Right atrium auricular region (tissue), 2 donors: ENCODE data around the gene PRSS16. TPM values are rescaled to one million over a fixed set of nuclear protein-coding genes. Genes with fewer than 3 reads are reported as not detected.

Experiments
- DNase-seq: peaks from one replicate; pipeline ENCODE4 v3.0.0-alpha.2; 2019; ENCODE audit warnings: low spot score
- H3K27ac ChIP-seq, 2 donors: fragments of 200-600 bp; sonication (generic); 1 replicate in 1 of 2; 2 replicates in 1 of 2; pipeline ENCODE4 v1.5.1; 2016 to 2019
- H3K27me3 ChIP-seq, 2 donors: fragments of 200-600 bp; sonication (generic); one replicate each; pipeline versions ENCODE4 v1.5.1 to v1.6.0; 2017 to 2019
- H3K36me3 ChIP-seq: fragments of 200-600 bp; sonication (generic); one replicate; pipeline ENCODE4 v1.5.1; 2016
- H3K4me1 ChIP-seq, 2 donors: fragments of 200-600 bp; sonication (generic); one replicate each; pipeline versions ENCODE4 v1.5.1 to v1.6.0; 2017 to 2019
- H3K4me3 ChIP-seq, 2 donors: fragments of 200-600 bp; sonication (generic); 1 replicate in 1 of 2; 2 replicates in 1 of 2; pipeline ENCODE4 v1.5.1; 2017 to 2019; ENCODE audit warnings: mild to moderate bottlenecking in 1 of 2, moderate library complexity in 1 of 2
- H3K9me3 ChIP-seq, 2 donors: fragments of 200-600 bp; sonication (generic); one replicate each; pipeline ENCODE4 v1.5.1; 2019
- total RNA-seq, 2 donors: library from RNA; depleted of rRNA; stranded (reverse); fragments of >200 nt; gene quantifications; one replicate each; pipeline ENCODE4 v1.1.0, GENCODE V29; 2016
- TF ChIP-seq, protein P1 (sequence below), 2 donors: fragments of 200-600 bp; sonication (generic); IDR thresholded peaks; one replicate each; pipeline ENCODE4 v1.5.1; 2019; ENCODE audit warnings: antibody characterized with exemption in 2 of 2

Gene PRSS16
- total RNA-seq, 2 donors from 2014 or later, result 1.7 TPM; not detected in 1

DNA sequence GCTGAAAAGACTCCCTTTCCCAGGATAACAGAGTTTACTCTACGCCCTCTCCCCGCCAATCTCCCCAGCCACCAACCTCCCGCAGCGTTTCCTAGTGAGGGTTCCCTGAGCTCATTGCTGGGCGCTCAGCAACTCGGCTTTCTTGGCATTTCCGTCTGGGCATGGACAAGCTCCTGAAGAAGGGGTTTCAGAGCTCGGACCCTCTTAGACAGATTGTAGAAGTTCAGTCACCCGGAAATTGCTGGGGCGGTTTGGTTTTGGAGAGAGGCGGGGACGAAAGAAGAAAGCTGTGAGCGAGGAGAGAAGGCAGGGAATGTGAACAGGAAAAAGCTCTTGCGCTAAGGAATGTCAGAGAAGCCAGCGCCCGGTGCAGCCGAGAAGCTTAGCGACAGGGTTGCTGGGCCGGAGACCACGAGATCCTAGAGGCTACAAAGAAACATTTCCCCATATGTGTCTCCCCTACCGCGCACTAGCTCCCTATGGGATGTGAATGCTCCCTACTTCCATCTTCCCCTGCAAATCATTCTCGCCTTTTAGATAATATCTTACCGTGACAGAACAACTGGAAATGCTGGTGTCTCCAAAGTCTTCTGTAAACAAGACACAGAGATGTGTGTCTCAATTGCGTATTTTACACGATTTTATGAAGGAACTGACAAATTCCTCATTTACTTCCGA lies 48.7 kb downstream of the PRSS16 start:
- TF ChIP-seq, protein P1, sequence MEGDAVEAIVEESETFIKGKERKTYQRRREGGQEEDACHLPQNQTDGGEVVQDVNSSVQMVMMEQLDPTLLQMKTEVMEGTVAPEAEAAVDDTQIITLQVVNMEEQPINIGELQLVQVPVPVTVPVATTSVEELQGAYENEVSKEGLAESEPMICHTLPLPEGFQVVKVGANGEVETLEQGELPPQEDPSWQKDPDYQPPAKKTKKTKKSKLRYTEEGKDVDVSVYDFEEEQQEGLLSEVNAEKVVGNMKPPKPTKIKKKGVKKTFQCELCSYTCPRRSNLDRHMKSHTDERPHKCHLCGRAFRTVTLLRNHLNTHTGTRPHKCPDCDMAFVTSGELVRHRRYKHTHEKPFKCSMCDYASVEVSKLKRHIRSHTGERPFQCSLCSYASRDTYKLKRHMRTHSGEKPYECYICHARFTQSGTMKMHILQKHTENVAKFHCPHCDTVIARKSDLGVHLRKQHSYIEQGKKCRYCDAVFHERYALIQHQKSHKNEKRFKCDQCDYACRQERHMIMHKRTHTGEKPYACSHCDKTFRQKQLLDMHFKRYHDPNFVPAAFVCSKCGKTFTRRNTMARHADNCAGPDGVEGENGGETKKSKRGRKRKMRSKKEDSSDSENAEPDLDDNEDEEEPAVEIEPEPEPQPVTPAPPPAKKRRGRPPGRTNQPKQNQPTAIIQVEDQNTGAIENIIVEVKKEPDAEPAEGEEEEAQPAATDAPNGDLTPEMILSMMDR (IDR thresholded peaks at IDR 0.05), result no peak
- H3K36me3 ChIP-seq, result no peaks in the 10 kb centered on the region
- DNase-seq, result no peak
- peaks cover 5 to 19% of the 10 kb centered on the region in 2 donors for H3K27me3 ChIP-seq
- no peak overlapping the region for H3K4me3 ChIP-seq
- H3K27ac ChIP-seq, result no peak overlapping the region
- H3K9me3 ChIP-seq, result peaks cover 0 to 14% of the 10 kb centered on the region in 2 donors
- H3K4me1 ChIP-seq, result no peaks in the 10 kb centered on the region

DNA sequence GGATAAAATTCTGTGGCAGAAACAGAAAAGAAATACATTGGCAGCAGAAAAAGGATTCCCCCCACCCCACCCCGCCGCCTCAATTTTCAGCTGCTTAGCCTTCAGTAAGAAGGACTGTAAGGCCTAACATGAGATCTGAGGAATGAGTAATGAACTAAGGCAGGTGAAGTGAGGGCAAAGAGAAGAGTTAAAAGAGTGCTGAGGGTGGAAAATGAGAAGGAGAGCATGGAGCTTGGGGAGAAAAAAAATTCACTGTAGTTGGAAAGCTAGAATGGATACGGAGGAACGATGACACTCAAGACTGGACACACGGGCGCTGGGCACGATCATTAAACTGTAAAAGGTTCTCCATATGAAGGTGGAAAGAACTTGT lies 50.0 kb downstream of the PRSS16 start:
- Histone ChIP-seq H3K4me3 (no peak overlapping the region), H3K27me3 (peaks cover 10 to 15% of the 10 kb centered on the region in 2 donors), H3K4me1 (no peaks in the 10 kb centered on the region)

DNA sequence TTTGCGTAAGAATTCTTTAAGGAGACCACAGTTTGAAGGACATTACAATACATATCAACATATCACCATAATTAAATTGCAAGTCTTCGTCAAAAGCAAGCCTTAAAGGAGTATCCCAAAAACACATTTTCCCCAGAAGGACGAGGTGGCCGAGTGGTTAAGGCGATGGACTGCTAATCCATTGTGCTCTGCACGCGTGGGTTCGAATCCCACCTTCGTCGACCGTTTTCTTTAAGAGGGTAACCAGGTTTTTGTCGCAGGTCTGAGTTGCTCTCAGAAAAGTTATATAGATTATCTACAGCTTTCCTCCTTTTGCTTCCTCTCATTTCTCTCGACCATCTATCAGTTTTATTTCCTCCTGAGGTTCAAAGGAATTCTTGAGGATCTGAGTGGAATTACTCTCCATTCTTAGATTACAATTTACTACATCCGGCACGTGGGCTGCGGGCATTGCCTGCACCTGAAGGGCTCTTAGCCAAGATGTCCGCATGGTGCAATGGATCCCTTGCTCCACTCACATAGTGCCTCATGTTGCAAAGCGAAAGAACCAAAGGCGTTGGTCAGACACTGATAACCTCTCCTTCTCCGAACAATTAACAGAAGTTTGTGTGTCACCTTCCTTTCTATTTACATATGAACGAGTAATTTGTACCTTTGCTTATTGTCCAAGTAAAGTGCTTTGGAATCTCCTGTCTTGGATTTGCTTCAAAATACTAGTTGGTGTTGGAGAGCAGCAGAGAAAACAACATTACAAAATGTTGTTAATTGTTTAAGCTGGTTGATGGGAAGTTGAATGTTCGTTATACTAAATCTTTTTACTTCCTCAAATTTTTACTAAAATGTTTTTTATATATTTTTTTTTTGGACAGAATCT lies 50.6 kb downstream of the PRSS16 start:
- TF ChIP-seq, protein P1 (IDR thresholded peaks at IDR 0.05), result no peak
- Histone ChIP-seq H3K27me3 (peaks cover 12 to 15% of the 10 kb centered on the region in 2 donors), H3K4me3 (no peak overlapping the region), H3K27ac (no peak overlapping the region), H3K4me1 (no peaks in the 10 kb centered on the region), H3K36me3 (no peaks in the 10 kb centered on the region), H3K9me3 (peaks cover 0 to 20% of the 10 kb centered on the region in 2 donors)
- DNase-seq, result no peak

More for the DNA sequence above, 50.0 kb downstream of the PRSS16 start:
- TF ChIP-seq, protein P1 (IDR thresholded peaks at IDR 0.05), result no peak
- Histone ChIP-seq H3K9me3 (peaks cover 0 to 16% of the 10 kb centered on the region in 2 donors), H3K36me3 (no peaks in the 10 kb centered on the region), H3K27ac (no peak overlapping the region)
- no peak for DNase-seq

DNA sequence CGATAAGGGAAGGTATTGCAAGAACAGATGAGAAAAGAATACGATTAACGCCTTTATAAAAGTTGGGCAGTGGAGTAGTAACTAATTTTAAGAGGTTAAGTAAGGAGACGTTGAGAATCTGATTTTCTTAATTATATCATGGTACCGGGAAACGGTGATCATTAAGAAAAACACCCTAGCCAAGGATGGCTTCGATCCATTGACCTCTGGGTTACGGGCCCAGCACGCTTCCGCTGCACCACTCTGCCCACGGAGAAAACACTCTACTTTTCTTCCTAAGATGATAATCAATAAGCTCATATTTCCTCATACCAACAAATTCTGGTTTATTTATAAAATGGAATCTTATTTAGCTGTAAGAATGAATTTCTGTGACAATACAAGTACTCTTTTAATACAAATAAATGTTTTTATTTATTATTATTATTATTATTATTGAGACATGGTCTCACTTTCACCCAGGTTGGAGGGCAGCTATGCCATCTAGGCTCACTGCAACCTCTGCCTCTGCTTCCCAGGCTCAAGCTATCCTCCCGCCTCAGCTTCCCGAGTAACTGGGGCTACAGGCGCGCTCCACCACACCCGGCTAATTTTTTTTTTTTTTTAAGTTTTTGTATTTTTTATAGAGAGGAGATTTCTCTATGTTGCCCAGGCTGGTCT lies 56.2 kb downstream of the PRSS16 start:
- no peaks in the 10 kb centered on the region for H3K4me1 ChIP-seq
- TF ChIP-seq, protein P1 (IDR thresholded peaks at IDR 0.05), result no peak
- peaks cover 4 to 8% of the 10 kb centered on the region in 2 donors for H3K27me3 ChIP-seq
- H3K4me3 ChIP-seq, result no peak overlapping the region
- DNase-seq, result no peak
- H3K27ac ChIP-seq, result no peak overlapping the region
- no peaks in the 10 kb centered on the region for H3K36me3 ChIP-seq
- peaks cover 0 to 14% of the 10 kb centered on the region in 2 donors for H3K9me3 ChIP-seq

Other genes starting within 250 kb of the PRSS16 start
- not detected for gene POM121L2, start 64.6 kb downstream of the PRSS16 start, total RNA-seq
- gene ZNF391, start 141.1 kb downstream of the PRSS16 start, total RNA-seq, result 1 to 10 TPM in 1 of 2 donors, under 1 TPM in 1; 0.89 to 1.3 TPM
- 1 to 10 TPM; 3.3 to 3.9 TPM for gene ZNF184, start 225.4 kb downstream of the PRSS16 start, total RNA-seq